Fibroblast of lung (primary cell): Measurements from ENCODE around the gene TMCO1. TPM values are rescaled to one million over a fixed set of nuclear protein-coding genes. Genes with fewer than 3 reads are reported as not detected.
A peak's percentile ranks its signal among the peaks of the same experiment; 100 is the strongest.
"Not testable (repeated sequence)": the region's sequence is repeated elsewhere in the genome, so short reads cannot be mapped to it uniquely, and the experiment has no call there.

Experiments
- DNase-seq, 2 donors: peaks; one replicate each; pipeline versions ENCODE4 v3.0.0 to v3.0.0-alpha.2; 2010; ENCODE audit warnings: low read depth in 2 of 2
- H2AFZ ChIP-seq: 2 replicates; pipeline ENCODE4 v1.5.1; 2012; ENCODE audit warnings: low read length, control low read depth, inconsistent platforms
- H3K27ac ChIP-seq: 2 replicates; pipeline ENCODE4 v1.5.1; 2011; ENCODE audit warnings: low read length, control low read depth; ENCODE audit not compliant: insufficient read depth
- H3K27me3 ChIP-seq: 2 replicates; pipeline ENCODE4 v1.5.1; 2011; ENCODE audit warnings: mild to moderate bottlenecking, low read length; ENCODE audit not compliant: control insufficient read depth, insufficient read depth
- H3K36me3 ChIP-seq: 2 replicates; pipeline ENCODE4 v1.5.1; 2011; ENCODE audit warnings: low read length; ENCODE audit not compliant: control insufficient read depth, insufficient read depth
- H3K4me1 ChIP-seq: 2 replicates; pipeline ENCODE4 v1.5.1; 2011; ENCODE audit warnings: low read length; ENCODE audit not compliant: control insufficient read depth, insufficient read depth; ENCODE audit errors: extremely low read depth
- H3K4me2 ChIP-seq: 2 replicates; pipeline ENCODE4 v1.5.1; 2011; ENCODE audit warnings: low read length, control low read depth; ENCODE audit not compliant: insufficient read depth; ENCODE audit errors: extremely low read depth
- H3K4me3 ChIP-seq, 4 experiments: fragments of 200-600 bp in 1 of 4; sonication (generic) in 1 of 4; replicated peaks in 1 of 4; 2 replicates each; pipeline ENCODE4 v1.5.1; 2011 to 2016; ENCODE audit warnings: low read length in 4 of 4, low read depth in 3 of 4, mild to moderate bottlenecking in 3 of 4, control low read depth in 2 of 4, inconsistent platforms in 1 of 4, mixed read lengths in 1 of 4; ENCODE audit not compliant: insufficient read depth in 1 of 4; ENCODE audit errors: control extremely low read depth in 1 of 4
- H3K79me2 ChIP-seq: 2 replicates; pipeline ENCODE4 v1.5.1; 2012; ENCODE audit warnings: mild to moderate bottlenecking, low read length, inconsistent platforms; ENCODE audit not compliant: control insufficient read depth, insufficient read depth
- H3K9ac ChIP-seq: 2 replicates; pipeline ENCODE4 v1.5.1; 2011; ENCODE audit warnings: mild to moderate bottlenecking, low read length, control low read depth; ENCODE audit not compliant: insufficient read depth
- H3K9me3 ChIP-seq: 2 replicates; pipeline ENCODE4 v1.5.1; 2012; ENCODE audit warnings: low read depth, low read length; ENCODE audit not compliant: control insufficient read depth, insufficient read depth
- H4K20me1 ChIP-seq: 2 replicates; pipeline ENCODE4 v1.5.1; 2011; ENCODE audit warnings: low read length; ENCODE audit not compliant: control insufficient read depth, insufficient read depth; ENCODE audit errors: extremely low read depth
- EZH2 ChIP-seq: IDR thresholded peaks from 2 replicates; pipeline ENCODE4 v1.5.1; 2012; ENCODE audit warnings: low read length, control low read depth, mild to moderate bottlenecking; ENCODE audit errors: missing control alignments
- polyA plus RNA-seq, 2 donors: library from polyadenylated mRNA; depleted of rRNA in 1 of 2; stranded (reverse) in 1 of 2; unstranded in 1 of 2; fragments of >200 nt; gene quantifications; 2 replicates each; pipeline ENCODE4 v1.2.1, GENCODE V29; 2011 to 2012; ENCODE audit warnings: missing spikeins in 1 of 2
- total RNA-seq: library from RNA; depleted of rRNA; stranded (reverse); fragments of >200 nt; gene quantifications from 2 replicates; pipeline ENCODE4 v1.2.1, GENCODE V29; 2014
- TF ChIP-seq, protein P1 (sequence below), 2 donors: IDR thresholded peaks in 1 of 2; conservative IDR thresholded peaks in 1 of 2; 1 replicate in 1 of 2; 2 replicates in 1 of 2; pipeline ENCODE4 v1.5.1; 2011 to 2012; ENCODE audit warnings: low read length in 2 of 2, control low read depth in 1 of 2, inconsistent platforms in 1 of 2, low read depth in 1 of 2, mild to moderate bottlenecking in 1 of 2

Gene TMCO1
- total and polyA plus RNA-seq, 2 donors (not counting 1 experiment from before 2014, with no cell fraction given): 70.2 to 198 TPM

DNA sequence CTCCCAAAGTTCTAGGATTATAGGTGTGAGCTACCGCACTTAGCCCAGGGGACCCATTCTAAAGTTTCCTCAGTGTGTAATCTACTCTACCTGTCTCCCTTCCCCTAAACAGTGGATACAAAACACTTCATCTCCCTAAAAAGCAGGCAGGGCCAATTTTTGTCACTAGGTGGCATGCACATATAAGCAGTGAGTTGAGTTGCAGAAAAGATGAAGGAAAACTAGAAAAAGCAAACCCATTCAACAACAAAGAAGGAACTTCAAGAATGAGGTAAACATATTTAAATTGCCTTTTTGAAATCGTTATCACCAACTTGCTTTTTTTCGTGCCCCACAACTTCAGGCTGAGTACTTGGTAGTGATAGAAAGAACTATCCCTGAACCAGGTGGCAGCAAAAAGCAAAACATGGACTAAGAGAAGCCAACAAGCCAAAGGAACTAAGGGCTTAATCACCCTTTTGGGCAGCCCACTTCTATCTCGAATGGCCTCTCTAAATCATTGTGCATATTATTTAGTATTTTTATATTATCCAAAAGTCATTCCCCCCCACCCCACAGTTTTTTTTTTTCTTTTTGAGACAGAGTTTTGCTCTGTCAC, 50.7 kb downstream of the TMCO1 start:
- H3K4me3 ChIP-seq: no peak overlapping the region
- no peaks in the 10 kb centered on the region for H3K4me1 ChIP-seq
- no peaks in the 10 kb centered on the region for H3K27me3 ChIP-seq
- H2AFZ ChIP-seq: peak overlapping the region; percentile 47
- no peaks in the 10 kb centered on the region for H3K36me3 ChIP-seq
- no peak overlapping the region for H3K27ac ChIP-seq
- no peaks in the 10 kb centered on the region for H4K20me1 ChIP-seq
- no peak for TF ChIP-seq EZH2
- TF ChIP-seq, protein P1, sequence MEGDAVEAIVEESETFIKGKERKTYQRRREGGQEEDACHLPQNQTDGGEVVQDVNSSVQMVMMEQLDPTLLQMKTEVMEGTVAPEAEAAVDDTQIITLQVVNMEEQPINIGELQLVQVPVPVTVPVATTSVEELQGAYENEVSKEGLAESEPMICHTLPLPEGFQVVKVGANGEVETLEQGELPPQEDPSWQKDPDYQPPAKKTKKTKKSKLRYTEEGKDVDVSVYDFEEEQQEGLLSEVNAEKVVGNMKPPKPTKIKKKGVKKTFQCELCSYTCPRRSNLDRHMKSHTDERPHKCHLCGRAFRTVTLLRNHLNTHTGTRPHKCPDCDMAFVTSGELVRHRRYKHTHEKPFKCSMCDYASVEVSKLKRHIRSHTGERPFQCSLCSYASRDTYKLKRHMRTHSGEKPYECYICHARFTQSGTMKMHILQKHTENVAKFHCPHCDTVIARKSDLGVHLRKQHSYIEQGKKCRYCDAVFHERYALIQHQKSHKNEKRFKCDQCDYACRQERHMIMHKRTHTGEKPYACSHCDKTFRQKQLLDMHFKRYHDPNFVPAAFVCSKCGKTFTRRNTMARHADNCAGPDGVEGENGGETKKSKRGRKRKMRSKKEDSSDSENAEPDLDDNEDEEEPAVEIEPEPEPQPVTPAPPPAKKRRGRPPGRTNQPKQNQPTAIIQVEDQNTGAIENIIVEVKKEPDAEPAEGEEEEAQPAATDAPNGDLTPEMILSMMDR (conservative IDR thresholded peaks at IDR 0.05 in 1 of 2, IDR thresholded peaks at IDR 0.05 in 1 of 2; ENCODE audit: low read depth in 1 of 2, low read length in 2 of 2): peak; percentile 89 to 92
- H3K4me2 ChIP-seq: no peak overlapping the region
- H3K79me2 ChIP-seq: no peaks in the 10 kb centered on the region
- no peaks in the 10 kb centered on the region for H3K9me3 ChIP-seq
- H3K9ac ChIP-seq: no peak overlapping the region
- DNase-seq: peak; percentile 57 to 78

DNA sequence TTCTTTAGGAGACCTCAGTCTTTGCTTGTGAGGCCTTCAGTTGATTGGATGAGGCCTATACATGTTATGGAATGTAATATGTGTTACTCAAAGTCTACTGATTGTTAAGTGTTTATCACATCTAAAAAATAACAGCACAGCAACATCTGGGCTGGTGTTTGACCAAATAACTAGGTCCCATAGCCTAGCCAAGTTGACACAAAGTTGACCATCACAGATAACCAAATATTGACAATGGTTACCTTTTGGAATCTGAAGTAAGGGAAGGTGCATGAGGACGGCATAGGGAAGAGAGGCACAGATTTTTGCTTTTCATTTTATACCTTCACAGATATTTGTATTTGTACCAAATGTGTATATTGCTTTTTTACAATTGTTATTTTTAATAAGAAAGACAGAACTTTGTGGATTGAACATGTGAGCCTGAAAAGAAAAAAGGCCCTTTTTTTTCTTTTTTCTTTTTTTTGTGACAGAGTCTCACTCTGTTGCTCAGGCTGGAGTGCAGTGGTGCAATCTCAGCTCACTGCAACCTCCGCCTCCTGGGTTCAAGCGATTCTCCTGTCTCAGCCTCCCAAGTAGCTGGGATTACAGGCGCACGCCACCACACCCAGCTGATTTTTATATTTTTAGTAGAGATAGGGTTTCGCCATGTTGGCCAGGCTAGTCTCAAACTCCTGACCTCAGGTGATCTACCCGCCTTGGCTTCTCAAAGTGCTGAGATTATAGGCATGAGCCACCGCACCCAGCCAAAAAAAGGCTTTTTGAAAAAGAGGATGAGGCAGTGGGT, 52.2 kb downstream of the TMCO1 start:
- not testable (repeated sequence) for H3K79me2 ChIP-seq, H3K9ac ChIP-seq, H3K36me3 ChIP-seq, DNase-seq, H2AFZ ChIP-seq, H3K4me1 ChIP-seq, H3K9me3 ChIP-seq, H3K27me3 ChIP-seq, H3K4me3 ChIP-seq, H4K20me1 ChIP-seq, H3K27ac ChIP-seq, H3K4me2 ChIP-seq

DNA sequence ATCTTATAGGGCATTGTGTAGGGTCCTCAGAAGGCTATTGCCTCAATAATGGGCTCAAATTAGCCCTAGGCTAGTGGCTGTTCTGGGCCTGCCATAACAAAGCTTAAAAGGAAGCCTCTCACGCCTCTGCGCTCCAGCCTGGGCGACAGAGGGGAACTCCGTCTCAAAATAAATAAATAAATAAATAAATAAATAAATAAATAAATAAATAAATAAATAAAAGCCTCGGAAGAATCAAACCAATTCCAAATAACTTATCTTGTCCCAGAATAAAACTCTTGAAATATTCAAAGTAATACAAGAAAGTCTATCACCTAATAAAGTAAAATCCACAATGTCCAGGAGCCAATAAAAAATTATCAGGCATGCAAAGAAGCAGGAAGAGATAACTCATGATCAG, 55.9 kb downstream of the TMCO1 start:
- Histone ChIP-seq H3K9me3 (no peaks in the 10 kb centered on the region), H3K4me1 (no peaks in the 10 kb centered on the region), H3K79me2 (no peaks in the 10 kb centered on the region), H3K27ac (no peak overlapping the region), H3K27me3 (peaks cover 8% of the 10 kb centered on the region), H3K4me2 (no peak overlapping the region), H3K9ac (no peak overlapping the region), H4K20me1 (no peaks in the 10 kb centered on the region), H3K4me3 (no peak overlapping the region), H3K36me3 (no peaks in the 10 kb centered on the region), H2AFZ (no peak overlapping the region)
- no peak for TF ChIP-seq EZH2
- TF ChIP-seq, protein P1 (conservative IDR thresholded peaks at IDR 0.05 in 1 of 2, IDR thresholded peaks at IDR 0.05 in 1 of 2; ENCODE audit: low read depth in 1 of 2, low read length in 2 of 2): no peak
- no peak for DNase-seq
